HG02571 (cell line): Measurements from ENCODE around the gene NDUFB10.
"Not testable (repeated sequence)": the region's sequence is repeated elsewhere in the genome, so short reads cannot be mapped to it uniquely, and the experiment has no call there.

Experiments
- ATAC-seq: cut with Tn5 transposase; IDR thresholded peaks from one replicate; pipeline ENCODE4 v1.9.1; 2021; ENCODE audit warnings: mild to moderate bottlenecking, moderate library complexity; ENCODE audit not compliant: unreplicated experiment

The NDUFB10 gene

GRCh38 chr16:1944612-1945199 lies 14.6 kb upstream of the NDUFB10 start:
- ATAC-seq: no peak

- no peak for ATAC-seq
These were observed 13.6 kb upstream of the NDUFB10 start for GRCh38 chr16:1945559-1946391.

DNA sequence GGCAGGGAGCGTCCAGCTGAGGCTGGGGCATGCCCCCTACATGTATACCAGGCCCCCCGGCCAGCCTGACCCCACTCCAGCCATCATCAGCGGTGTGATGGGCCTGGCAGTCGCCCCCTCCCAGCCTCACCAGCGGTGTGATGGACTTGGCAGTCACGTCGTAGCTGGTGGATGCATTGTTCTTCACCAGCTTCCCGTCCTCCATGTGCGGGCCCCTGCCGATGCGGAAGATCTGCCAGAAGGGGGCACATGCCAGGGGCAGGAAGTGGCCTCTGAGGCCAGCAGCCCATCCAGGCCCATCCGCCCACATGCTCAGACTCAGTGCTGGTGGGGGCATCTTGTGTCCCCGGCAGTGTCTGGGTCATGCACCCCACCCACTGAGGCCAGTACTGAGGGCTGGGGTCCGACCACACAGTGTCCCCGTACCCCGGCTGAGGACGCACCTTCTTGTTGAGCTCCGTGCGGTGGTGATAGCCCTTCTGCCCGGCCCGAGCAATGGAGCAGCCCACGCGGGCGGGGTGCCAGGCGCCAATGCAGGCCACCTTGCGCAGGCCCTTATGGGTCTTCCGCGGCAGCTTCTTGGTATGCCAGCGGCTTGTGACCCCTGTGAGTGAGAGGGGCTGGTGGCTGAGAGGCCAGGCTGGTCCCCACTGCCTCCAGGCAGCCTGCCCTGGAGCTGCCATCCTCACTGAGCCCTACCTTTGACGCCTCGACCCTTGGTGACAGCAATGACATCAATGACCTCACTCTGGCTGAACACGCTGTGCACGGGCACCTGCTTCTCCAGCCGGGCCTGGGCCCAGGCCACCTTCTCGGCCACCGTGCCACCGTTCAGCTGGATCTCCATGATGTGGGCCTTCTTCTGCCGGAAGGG lies 12.6 kb upstream of the NDUFB10 start:
- no peak for ATAC-seq

DNA sequence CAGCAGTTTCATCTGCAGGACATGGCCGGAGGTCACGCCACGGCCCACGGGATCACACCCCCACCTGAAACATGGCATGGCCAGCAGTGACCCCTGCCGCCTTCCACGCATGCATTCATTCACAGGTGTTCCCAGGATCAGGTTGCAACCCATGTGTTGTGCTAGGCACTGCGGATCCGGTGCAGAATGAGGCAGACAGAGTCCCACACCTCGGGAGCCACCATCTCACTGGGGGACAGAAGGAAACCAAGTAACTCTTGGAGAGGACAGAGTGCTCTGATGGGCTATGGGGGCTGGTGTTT lies 12.0 kb upstream of the NDUFB10 start:
- no peak for ATAC-seq

- ATAC-seq: no peak
These were observed 9.8 kb upstream of the NDUFB10 start for GRCh38 chr16:1949507-1949906.

GRCh38 chr16:1950047-1950446 lies 9.3 kb upstream of the NDUFB10 start:
- no peak for ATAC-seq

- no peak for ATAC-seq
These were observed 8.8 kb upstream of the NDUFB10 start for GRCh38 chr16:1950559-1950958.

GRCh38 chr16:1953734-1954133 lies 5.6 kb upstream of the NDUFB10 start:
- no peak for ATAC-seq

- ATAC-seq: not testable (repeated sequence)
These were observed 1.8 kb upstream of the NDUFB10 start for GRCh38 chr16:1957434-1958142.

- ATAC-seq: not testable (repeated sequence)
These were observed 1.2 kb upstream of the NDUFB10 start for GRCh38 chr16:1958143-1958491.

- ATAC-seq: no peak
These were observed 546 bp upstream of the NDUFB10 start for GRCh38 chr16:1958715-1959268.

GRCh38 chr16:1960665-1961630 lies 1.6 kb downstream of the NDUFB10 start:
- ATAC-seq: no peak

DNA sequence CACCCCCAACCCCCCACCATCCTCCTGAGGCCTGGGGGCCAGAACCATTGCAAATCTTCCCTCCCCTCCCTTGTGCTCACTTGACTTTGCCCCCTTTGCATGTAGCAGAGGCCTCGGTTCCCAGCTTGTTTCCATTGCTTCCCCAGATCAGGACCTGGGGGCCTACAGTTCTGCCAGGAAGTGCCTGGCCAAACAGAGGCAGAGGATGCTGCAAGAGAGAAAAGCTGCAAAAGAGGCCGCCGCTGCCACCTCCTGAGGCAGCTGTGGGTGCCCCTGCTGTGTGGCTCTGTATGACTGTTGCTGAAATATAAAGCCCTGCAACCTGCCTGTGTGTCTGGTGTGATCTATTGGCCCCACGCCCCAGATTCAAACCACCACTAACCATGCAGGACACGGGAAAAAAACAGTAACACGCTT lies 2.3 kb downstream of the NDUFB10 start:
- ATAC-seq: no peak

DNA sequence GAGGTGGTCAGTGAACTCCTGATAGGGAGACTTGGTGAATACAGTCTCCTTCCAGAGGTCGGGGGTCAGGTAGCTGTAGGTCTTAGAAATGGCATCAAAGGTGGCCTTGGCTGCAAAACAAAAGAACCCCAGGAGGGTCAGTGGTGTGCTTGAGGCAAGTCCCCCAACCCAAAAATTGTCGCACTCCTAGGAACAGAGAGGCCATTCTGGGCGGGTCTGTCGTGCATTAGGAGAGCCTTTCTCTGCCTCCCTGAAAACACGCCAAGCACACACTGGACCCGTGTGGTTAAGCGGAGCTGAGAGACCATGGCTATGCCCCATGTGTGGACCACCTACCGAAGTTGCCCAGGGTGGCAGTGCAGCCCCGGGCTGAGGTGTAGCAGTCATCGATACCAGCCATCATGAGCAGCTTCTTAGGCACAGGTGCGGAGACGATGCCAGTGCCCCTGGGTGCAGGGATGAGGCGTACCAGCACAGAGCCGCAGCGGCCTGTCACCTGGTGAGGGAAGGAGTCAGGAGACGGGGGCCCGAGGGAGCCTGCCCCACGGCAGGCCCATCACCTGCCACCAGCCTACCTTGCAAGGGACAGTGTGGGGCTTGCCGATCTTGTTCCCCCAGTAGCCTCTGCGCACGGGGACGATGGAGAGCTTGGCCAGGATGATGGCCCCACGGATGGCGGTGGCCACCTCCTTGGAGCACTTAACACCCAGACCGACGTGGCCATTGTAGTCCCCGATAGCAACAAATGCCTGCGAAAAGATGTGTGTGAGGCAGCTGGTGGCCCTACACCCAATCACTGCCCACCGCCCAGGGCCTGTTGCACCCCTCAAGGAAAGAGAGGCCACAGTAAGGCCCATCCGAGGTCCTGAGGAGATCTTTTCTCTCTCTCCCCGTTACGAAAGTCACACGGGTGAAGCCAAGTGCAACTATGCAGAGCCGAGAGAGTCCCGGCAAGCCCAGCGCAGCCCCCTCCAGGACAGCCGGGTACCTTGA lies 3.1 kb downstream of the NDUFB10 start:
- not testable (repeated sequence) for ATAC-seq

DNA sequence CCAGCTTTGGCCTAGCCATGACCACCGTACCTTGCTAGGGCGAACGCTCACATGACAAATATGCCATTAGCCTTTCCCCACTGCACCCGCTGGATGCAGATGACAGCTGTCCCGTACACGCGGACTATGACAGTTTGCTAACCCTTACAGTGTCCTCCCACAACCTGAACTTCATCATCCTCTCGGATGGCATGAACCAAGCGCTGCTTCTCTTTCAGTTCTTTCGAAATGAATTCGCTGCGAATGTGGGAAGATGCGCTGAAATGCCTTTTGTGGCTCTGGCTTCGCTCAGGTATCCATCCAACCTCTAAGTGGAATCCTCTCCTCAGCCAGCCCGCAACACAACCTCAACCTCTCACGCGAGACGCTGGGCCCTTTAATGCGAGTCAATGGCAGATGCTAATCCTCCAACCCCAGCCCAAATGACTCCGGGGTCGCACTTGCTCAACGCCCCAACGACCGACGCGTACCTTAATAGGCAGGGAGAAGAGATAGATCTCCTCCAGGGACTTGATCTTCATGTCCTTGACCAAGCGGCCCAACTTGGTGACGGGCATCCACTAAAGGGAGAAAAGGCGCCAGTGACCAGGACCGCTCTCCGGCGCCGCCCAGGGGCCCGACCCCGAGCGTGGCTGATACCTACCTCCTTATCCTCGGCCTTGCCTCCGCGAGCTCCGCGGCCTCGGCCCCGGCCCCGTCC lies 4.6 kb downstream of the NDUFB10 start:
- ATAC-seq: peak; percentile 19

- peak; percentile 71 for ATAC-seq
These were observed 5.4 kb downstream of the NDUFB10 start, which contains the start of gene RPS2 for GRCh38 chr16:1964506-1965395. RPS2 (minus strand) TSS chr16:1964826; CDS start chr16:1964625, 201 bp downstream.
